ENCODE measurements around the gene PPP2R3B. TPM values are rescaled to one million over a fixed set of nuclear protein-coding genes. Genes with fewer than 3 reads are reported as not detected.

Gene PPP2R3B
- total RNA-seq, 1 donor from 2014 or later: 28.2 TPM

DNA sequence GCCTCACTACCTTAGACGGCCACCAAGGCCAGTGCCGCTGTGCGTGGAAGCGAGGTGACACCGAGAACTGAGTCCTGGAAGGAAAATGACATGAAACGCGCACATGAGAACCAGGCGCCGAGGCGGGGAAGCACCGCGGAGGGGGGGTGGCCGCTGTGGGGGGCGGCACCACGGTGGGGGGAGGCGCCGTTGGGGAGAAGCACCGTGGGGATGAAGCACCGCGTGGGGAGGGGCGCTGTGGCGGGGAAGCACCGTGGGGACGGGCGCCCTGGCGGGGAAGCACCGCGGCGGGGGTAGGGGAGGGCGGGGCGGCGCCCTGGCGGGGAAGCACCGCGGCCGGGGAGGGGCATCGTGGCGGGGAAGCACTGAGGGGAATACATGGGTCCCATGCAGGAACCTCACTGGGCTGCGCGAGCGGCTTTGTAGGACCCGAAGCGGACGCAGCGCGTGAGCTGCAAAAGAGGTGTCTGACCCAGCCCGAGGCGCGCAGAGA lies 28.0 kb downstream of the PPP2R3B start:
- Mint-ChIP-seq H3K27ac (ENCODE audit: unreplicated experiment) (no peak overlapping the region), H3K4me3 (ENCODE audit: unreplicated experiment) (no peak overlapping the region), H3K27me3 (ENCODE audit: unreplicated experiment) (no peaks in the 10 kb centered on the region), H3K4me1 (ENCODE audit: unreplicated experiment) (peaks cover 3% of the 10 kb centered on the region), H3K9me3 (ENCODE audit: unreplicated experiment) (no peaks in the 10 kb centered on the region), H3K36me3 (ENCODE audit: unreplicated experiment) (peaks cover 35% of the 10 kb centered on the region)
- DNase-seq (ENCODE audit: extremely low spot score, unreplicated experiment): no peak
- TF ChIP-seq, protein P1, sequence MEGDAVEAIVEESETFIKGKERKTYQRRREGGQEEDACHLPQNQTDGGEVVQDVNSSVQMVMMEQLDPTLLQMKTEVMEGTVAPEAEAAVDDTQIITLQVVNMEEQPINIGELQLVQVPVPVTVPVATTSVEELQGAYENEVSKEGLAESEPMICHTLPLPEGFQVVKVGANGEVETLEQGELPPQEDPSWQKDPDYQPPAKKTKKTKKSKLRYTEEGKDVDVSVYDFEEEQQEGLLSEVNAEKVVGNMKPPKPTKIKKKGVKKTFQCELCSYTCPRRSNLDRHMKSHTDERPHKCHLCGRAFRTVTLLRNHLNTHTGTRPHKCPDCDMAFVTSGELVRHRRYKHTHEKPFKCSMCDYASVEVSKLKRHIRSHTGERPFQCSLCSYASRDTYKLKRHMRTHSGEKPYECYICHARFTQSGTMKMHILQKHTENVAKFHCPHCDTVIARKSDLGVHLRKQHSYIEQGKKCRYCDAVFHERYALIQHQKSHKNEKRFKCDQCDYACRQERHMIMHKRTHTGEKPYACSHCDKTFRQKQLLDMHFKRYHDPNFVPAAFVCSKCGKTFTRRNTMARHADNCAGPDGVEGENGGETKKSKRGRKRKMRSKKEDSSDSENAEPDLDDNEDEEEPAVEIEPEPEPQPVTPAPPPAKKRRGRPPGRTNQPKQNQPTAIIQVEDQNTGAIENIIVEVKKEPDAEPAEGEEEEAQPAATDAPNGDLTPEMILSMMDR (IDR thresholded peaks at IDR 0.05): no peak

DNA sequence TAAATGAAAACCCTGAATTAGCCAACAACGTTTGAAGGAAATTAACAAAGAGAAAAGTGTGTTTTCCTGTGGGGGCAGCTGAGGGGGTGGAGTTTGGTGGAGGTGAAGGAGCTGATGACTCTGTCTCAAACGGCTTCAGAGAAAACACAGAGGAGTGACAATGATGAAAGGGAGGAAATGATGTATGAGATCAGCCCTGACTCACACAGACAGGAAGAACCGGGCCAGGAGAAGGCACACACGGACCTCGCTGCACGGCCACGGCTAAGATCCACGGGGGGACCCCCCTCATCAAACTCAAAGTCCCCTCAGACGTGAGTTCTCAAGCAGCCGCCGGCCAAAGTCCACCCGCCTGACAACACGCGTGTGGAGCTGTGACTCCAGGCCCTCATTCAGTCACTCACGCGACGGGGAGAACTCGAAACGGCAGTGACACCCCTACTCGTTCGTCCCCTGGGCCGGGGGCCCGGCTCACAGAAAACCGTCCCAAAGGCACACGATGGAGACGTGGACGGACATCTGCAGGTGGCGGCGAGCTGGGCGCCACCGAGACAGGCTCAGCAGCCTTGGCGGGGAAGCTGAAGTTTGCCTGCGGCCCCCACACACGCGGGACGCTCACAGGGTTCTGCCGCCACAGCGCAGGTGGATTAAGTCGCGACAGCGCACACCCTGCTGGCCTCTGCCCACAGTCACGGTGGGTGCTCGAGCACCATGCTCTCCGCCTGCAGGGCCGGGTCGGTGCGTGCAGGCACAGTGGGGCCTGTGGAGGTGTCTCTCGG lies 28.8 kb downstream of the PPP2R3B start:
- Mint-ChIP-seq H3K27ac (ENCODE audit: unreplicated experiment) (no peak overlapping the region), H3K4me1 (ENCODE audit: unreplicated experiment) (peaks cover 3% of the 10 kb centered on the region), H3K9me3 (ENCODE audit: unreplicated experiment) (no peaks in the 10 kb centered on the region), H3K36me3 (ENCODE audit: unreplicated experiment) (peaks cover 32% of the 10 kb centered on the region), H3K4me3 (ENCODE audit: unreplicated experiment) (no peak overlapping the region), H3K27me3 (ENCODE audit: unreplicated experiment) (no peaks in the 10 kb centered on the region)
- TF ChIP-seq, protein P1 (IDR thresholded peaks at IDR 0.05): no peak
- no peak for DNase-seq (ENCODE audit: extremely low spot score, unreplicated experiment)

DNA sequence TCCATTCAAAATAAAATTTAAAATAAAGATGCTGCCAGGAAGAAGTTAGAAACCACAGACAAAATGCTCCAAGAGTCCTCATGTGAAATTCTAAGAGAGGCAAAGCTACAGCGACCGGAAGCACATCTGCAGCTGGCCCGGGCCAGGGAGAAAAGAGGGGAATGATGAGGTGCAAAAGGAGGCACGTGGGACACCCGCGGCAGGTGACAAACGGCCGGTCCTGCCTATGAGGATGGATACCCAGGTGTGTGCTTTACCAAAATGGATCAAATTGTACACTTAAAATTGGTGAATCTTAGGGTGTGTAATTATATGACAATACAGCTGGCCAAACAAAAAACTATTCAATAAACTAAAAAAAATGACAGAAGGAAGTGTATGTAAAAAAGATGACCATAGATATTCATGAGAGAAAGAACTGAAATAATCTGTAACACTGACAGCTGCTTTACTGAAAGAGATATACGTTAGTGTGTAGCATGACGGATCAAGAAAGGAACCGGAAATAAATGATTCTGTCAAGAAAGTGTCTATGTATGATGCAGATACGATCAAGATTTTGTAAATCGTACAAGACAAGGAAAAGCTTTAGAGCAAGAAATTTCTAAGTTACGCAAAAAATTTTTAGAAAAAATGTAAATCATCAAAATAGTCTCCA lies 29.5 kb downstream of the PPP2R3B start:
- Mint-ChIP-seq H3K36me3 (ENCODE audit: unreplicated experiment) (peaks cover 29% of the 10 kb centered on the region), H3K4me3 (ENCODE audit: unreplicated experiment) (no peak overlapping the region), H3K27ac (ENCODE audit: unreplicated experiment) (no peak overlapping the region), H3K27me3 (ENCODE audit: unreplicated experiment) (no peaks in the 10 kb centered on the region), H3K4me1 (ENCODE audit: unreplicated experiment) (peaks cover 5% of the 10 kb centered on the region), H3K9me3 (ENCODE audit: unreplicated experiment) (no peaks in the 10 kb centered on the region)
- DNase-seq (ENCODE audit: extremely low spot score, unreplicated experiment): no peak
- TF ChIP-seq, protein P1 (IDR thresholded peaks at IDR 0.05): no peak

DNA sequence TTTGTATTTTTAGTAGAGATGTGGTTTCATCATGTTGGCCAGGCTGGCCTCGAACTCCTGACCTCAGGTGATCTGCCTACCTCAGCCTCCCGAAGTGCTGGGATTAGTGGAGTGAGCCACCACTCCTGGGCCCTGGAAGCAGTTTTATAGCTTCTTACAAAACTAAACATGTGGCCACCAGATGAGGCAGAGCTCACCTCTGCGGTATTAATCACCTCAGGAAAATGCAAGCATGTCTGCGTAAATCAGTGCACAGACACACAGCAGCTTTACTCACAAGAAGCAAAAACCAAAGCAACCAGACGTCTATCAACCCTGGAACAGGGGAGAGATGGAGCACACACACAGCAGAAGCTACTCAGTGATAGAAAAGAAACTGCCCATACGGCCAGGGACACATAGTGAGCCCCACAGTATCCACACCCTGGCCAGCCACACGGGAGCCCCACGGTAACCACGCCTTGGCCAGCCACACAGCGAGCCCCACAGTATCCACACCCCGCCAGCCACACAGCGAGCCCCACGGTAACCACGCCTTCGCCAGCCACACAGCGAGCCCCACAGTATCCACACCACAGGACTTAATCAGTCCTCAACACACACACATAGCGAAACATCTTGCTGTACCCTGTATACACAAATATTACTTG lies 30.2 kb downstream of the PPP2R3B start:
- H3K9me3 Mint-ChIP-seq (ENCODE audit: unreplicated experiment): no peaks in the 10 kb centered on the region
- no peak overlapping the region for H3K4me3 Mint-ChIP-seq (ENCODE audit: unreplicated experiment)
- TF ChIP-seq, protein P1 (IDR thresholded peaks at IDR 0.05): no peak
- peaks cover 5% of the 10 kb centered on the region for H3K4me1 Mint-ChIP-seq (ENCODE audit: unreplicated experiment)
- no peak for DNase-seq (ENCODE audit: extremely low spot score, unreplicated experiment)
- peaks cover 31% of the 10 kb centered on the region for H3K36me3 Mint-ChIP-seq (ENCODE audit: unreplicated experiment)
- no peaks in the 10 kb centered on the region for H3K27me3 Mint-ChIP-seq (ENCODE audit: unreplicated experiment)
- no peak overlapping the region for H3K27ac Mint-ChIP-seq (ENCODE audit: unreplicated experiment)
